Upper lobe of right lung (tissue), 1 donor: ENCODE data around the gene ATP6V0C. TPM values are rescaled to one million over a fixed set of nuclear protein-coding genes. Genes with fewer than 3 reads are reported as not detected.

Experiments used
- ATAC-seq: fragments of 200-7000 bp; cut with Tn5 transposase; one replicate; pipeline ENCODE4 v1.9.1; 2020; ENCODE audit warnings: mild to moderate bottlenecking, moderate library complexity
- DNase-seq: peaks from one replicate; pipeline ENCODE4 v3.0.0-alpha.2; 2020
- H3K27ac ChIP-seq: fragments of 200-600 bp; one replicate; pipeline ENCODE4 v1.8.0; 2022
- H3K27me3 ChIP-seq: fragments of 200-600 bp; one replicate; pipeline ENCODE4 v1.8.0; 2022; ENCODE audit warnings: mild to moderate bottlenecking
- H3K36me3 ChIP-seq: fragments of 200-600 bp; one replicate; pipeline ENCODE4 v1.8.0; 2022
- H3K4me1 ChIP-seq: fragments of 200-600 bp; one replicate; pipeline ENCODE4 v1.8.0; 2022
- H3K4me3 ChIP-seq: fragments of 200-600 bp; one replicate; pipeline ENCODE4 v1.8.0; 2022; ENCODE audit warnings: mild to moderate bottlenecking
- H3K9me3 ChIP-seq: fragments of 200-600 bp; one replicate; pipeline ENCODE4 v1.8.0; 2022
- CTCF ChIP-seq: fragments of 200-600 bp; IDR thresholded peaks from one replicate; pipeline ENCODE4 v1.8.0; 2022; ENCODE audit warnings: antibody characterized with exemption
- intact Hi-C: fragments of 100-400 bp; cut with DNase I; formaldehyde crosslinking; loops from one replicate; pipeline ENCODE4 v1.11.0; 2022
- total RNA-seq: library from RNA; stranded (reverse); fragmentation: NEBNext Ultra II Directional; extraction: Animal tissue kit (Norgen Biotek cat#: 25700); gene quantifications from one replicate; pipeline ENCODE4 v1.2.1, GENCODE V29; 2021
- donor health status: DM: no; HTN: yes; CAD: no; lungs with severe emphysema.

The ATP6V0C gene
- total RNA-seq, 1 donor from 2014 or later: 298 TPM

- Histone ChIP-seq H3K4me3 (no peak overlapping the region), H3K36me3 (no peaks in the 10 kb centered on the region), H3K4me1 (peaks cover 56% of the 10 kb centered on the region), H3K27ac (no peak overlapping the region), H3K9me3 (no peaks in the 10 kb centered on the region), H3K27me3 (no peaks in the 10 kb centered on the region)
- ATAC-seq (no peak), DNase-seq (no peak)
- TF ChIP-seq CTCF: no peak
- intact Hi-C loops: no loop called here
Measured at GRCh38 chr16:2482249-2482648, 31.5 kb upstream of the ATP6V0C start.

GRCh38 chr16:2482708-2483534 is 30.8 kb upstream of the ATP6V0C start:
- Histone ChIP-seq H3K9me3 (no peaks in the 10 kb centered on the region), H3K4me1 (peaks cover 52% of the 10 kb centered on the region), H3K27ac (peak overlapping the region; percentile 58), H3K4me3 (peak overlapping the region; percentile 16), H3K27me3 (no peaks in the 10 kb centered on the region), H3K36me3 (no peaks in the 10 kb centered on the region)
- no peak for TF ChIP-seq CTCF
- peak; percentile 5 for ATAC-seq
- intact Hi-C loops: no loop called here
- no peak for DNase-seq

- intact Hi-C loops: no loop called here
- H3K4me3 ChIP-seq: no peak overlapping the region
- no peak for DNase-seq
- no peaks in the 10 kb centered on the region for H3K36me3 ChIP-seq
- ATAC-seq: no peak
- no peak for TF ChIP-seq CTCF
- no peak overlapping the region for H3K27ac ChIP-seq
- no peaks in the 10 kb centered on the region for H3K27me3 ChIP-seq
- H3K9me3 ChIP-seq: no peaks in the 10 kb centered on the region
- peaks cover 52% of the 10 kb centered on the region for H3K4me1 ChIP-seq
Measured at GRCh38 chr16:2483939-2484897, 29.5 kb upstream of the ATP6V0C start.

- no peaks in the 10 kb centered on the region for H3K36me3 ChIP-seq
- intact Hi-C loops: no loop called here
- DNase-seq (no peak), ATAC-seq (no peak)
- TF ChIP-seq CTCF: no peak
- H3K9me3 ChIP-seq: no peaks in the 10 kb centered on the region
- no peaks in the 10 kb centered on the region for H3K27me3 ChIP-seq
- no peak overlapping the region for H3K27ac ChIP-seq
- H3K4me1 ChIP-seq: peaks cover 52% of the 10 kb centered on the region
- no peak overlapping the region for H3K4me3 ChIP-seq
Measured at GRCh38 chr16:2484898-2485508, 28.7 kb upstream of the ATP6V0C start.

- intact Hi-C loops: no loop called here
- H3K9me3 ChIP-seq: no peaks in the 10 kb centered on the region
- no peak overlapping the region for H3K4me3 ChIP-seq
- TF ChIP-seq CTCF: no peak
- no peak for ATAC-seq
- peaks cover 47% of the 10 kb centered on the region for H3K4me1 ChIP-seq
- H3K36me3 ChIP-seq: peaks cover 3% of the 10 kb centered on the region
- no peaks in the 10 kb centered on the region for H3K27me3 ChIP-seq
- no peak overlapping the region for H3K27ac ChIP-seq
- DNase-seq: no peak
Measured at GRCh38 chr16:2485811-2486507, 27.8 kb upstream of the ATP6V0C start.
